ENCODE measurements around the gene SLC25A41.

DNA sequence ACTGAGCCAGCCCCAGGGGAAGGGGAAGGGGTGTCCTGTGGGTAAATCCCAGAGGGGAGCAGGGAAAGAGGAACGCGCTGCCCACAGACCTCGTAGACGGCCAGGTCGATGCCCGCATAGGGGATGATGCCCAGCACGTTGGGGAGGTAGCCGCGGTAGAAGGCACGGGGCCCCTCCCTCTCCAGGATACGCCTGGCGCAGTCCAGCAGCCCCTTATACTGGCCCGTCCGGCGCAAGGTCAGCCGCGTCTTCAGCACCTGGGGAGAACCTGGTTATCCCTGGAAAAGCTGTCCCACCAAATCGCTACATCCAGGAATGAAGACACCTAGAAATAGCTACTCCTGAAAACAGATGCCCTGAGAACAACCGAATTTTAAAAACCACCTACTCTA lies 18.7 kb upstream of the SLC25A41 start:
- TF ChIP-seq, protein P1, sequence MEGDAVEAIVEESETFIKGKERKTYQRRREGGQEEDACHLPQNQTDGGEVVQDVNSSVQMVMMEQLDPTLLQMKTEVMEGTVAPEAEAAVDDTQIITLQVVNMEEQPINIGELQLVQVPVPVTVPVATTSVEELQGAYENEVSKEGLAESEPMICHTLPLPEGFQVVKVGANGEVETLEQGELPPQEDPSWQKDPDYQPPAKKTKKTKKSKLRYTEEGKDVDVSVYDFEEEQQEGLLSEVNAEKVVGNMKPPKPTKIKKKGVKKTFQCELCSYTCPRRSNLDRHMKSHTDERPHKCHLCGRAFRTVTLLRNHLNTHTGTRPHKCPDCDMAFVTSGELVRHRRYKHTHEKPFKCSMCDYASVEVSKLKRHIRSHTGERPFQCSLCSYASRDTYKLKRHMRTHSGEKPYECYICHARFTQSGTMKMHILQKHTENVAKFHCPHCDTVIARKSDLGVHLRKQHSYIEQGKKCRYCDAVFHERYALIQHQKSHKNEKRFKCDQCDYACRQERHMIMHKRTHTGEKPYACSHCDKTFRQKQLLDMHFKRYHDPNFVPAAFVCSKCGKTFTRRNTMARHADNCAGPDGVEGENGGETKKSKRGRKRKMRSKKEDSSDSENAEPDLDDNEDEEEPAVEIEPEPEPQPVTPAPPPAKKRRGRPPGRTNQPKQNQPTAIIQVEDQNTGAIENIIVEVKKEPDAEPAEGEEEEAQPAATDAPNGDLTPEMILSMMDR (optimal IDR thresholded peaks at IDR 0.05 in 1 of 3, IDR thresholded peaks at IDR 0.05 in 1 of 3, conservative IDR thresholded peaks at IDR 0.05 in 1 of 3; ENCODE audit: extremely low read depth in 1 of 3, insufficient read depth in 2 of 3, low read length in 3 of 3), result no peak
- no peak for TF ChIP-seq EZH2 (IDR thresholded peaks at IDR 0.05; ENCODE audit: low read length)
